A549 treated with AZD2906 at 1 μM for 4 hours (cell line): ENCODE measurements around the gene SHISA2. TPM values are rescaled to one million over a fixed set of nuclear protein-coding genes. Genes with fewer than 3 reads are reported as not detected.

ENCODE experiments used
- total RNA-seq: library from RNA; stranded (reverse); fragments of 200-300 nt; extraction: Qiagen RNA extraction; gene quantifications from 5 replicates; pipeline ENCODE4 v1.2.3, GENCODE V29; 2022

Gene SHISA2
- total RNA-seq: 0.02 to 0.03 TPM in 2 of 5 replicates, not detected in the others

GRCh38 chr13:26051657-26052311 is at the start of gene SHISA2:
Gene SHISA2 (minus strand): TSS chr13:26052016. CDS start chr13:26050975, 1,041 bp downstream.

Other genes with a start within 250 kb of the SHISA2 start
- gene RNF6, start 170.3 kb upstream of the SHISA2 start, total RNA-seq: 24.2 to 33.6 TPM (median 24.7 TPM) in 5 replicates
- 9.7 to 13.1 TPM (median 11.6 TPM) in 5 replicates for gene CDK8, start 202.1 kb upstream of the SHISA2 start, total RNA-seq